HUES6 (cell line): ENCODE measurements around the gene PDE6G.

Source experiments
- H3K27ac ChIP-seq: 2 replicates; pipeline ENCODE4 v1.7.0; 2013; ENCODE audit warnings: low read depth, mild to moderate bottlenecking, low read length, inconsistent platforms
- H3K27me3 ChIP-seq: 2 replicates; pipeline ENCODE4 v1.6.1; 2013; ENCODE audit warnings: low read length; ENCODE audit not compliant: control insufficient read depth, insufficient read depth
- H3K36me3 ChIP-seq: 2 replicates; pipeline ENCODE4 v1.6.1; 2013; ENCODE audit warnings: low read length; ENCODE audit not compliant: control insufficient read depth, insufficient read depth
- H3K4me1 ChIP-seq: 2 replicates; pipeline ENCODE4 v1.6.1; 2013; ENCODE audit warnings: low read length; ENCODE audit not compliant: control insufficient read depth, insufficient read depth
- H3K4me3 ChIP-seq: 2 replicates; pipeline ENCODE4 v1.5.1; 2013; ENCODE audit warnings: low read depth, low read length
- H3K9ac ChIP-seq: one replicate; pipeline ENCODE4 v1.6.1; 2013; ENCODE audit warnings: mild to moderate bottlenecking, low read length
- H3K9me3 ChIP-seq: 2 replicates; pipeline ENCODE4 v1.6.1; 2013; ENCODE audit warnings: low read depth, low read length; ENCODE audit not compliant: control insufficient read depth, insufficient read depth

PDE6G gene

DNA sequence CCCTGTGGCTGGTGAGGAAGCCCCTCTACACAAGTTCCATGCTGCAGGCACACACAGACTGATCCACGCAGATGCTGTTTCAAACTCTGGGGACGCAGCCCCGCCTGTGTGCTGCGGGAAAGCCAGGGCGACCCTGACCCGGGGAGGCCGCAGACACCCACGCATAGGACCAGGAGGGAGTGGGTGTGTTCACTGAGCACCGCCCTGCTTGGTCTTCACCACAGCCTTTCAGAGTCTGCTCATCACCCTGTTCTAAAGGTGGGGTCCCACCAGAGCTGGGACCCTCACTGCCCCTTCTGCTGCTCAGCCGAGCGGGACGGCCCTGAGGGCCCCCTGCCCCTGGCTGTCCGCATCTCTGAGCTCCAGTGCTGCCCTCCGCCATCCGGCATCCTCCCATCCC is 11.8 kb downstream of the PDE6G start:
- Histone ChIP-seq H3K4me3 (no peak overlapping the region), H3K9ac (no peak overlapping the region), H3K27ac (no peak overlapping the region), H3K36me3 (0 out of 2 replicates have a peak, but pooled peaks cover 3% of the 10 kb centered on the region), H3K9me3 (no peaks in the 10 kb centered on the region), H3K4me1 (peaks cover 15% of the 10 kb centered on the region), H3K27me3 (peaks cover 24% of the 10 kb centered on the region)

DNA sequence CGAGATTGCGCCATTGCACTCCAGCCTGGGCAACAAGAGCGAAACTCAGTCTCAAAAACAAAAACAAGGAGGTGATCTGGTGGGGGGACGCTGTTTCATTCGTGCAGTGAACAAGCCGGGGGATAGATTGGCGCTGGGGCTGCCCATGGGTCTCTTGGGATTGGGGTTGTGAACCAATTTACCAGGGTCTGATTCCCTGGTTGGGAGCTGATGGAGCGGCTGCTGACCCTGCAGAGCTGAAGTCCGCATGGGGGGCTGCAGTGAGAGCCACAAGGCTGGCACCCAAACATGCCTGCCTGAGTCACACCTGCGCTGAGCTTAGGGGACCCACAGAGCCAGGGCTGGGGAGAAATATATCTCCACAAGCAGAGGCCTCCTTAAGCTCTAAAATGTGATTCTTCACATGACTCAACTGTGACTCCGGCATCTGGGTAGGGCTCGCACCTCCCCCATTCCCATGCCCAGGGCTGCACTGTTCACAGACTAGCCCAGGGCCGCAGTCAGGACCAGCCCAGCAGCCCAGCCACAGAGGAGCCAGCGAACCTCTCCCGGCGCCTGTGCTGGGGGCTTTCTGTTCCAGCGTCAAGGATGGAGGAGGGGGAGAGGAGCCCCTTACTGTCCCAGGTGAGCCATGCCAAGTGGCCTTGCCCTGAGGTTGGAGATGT is 14.4 kb downstream of the PDE6G start:
- Histone ChIP-seq H3K27ac (no peak overlapping the region), H3K4me3 (no peak overlapping the region), H3K4me1 (peaks cover under 1% of the 10 kb centered on the region; the same call in 1 of the 2 replicates), H3K27me3 (peaks cover 4% of the 10 kb centered on the region), H3K36me3 (0 out of 2 replicates have a peak, but pooled peaks cover 3% of the 10 kb centered on the region), H3K9me3 (no peaks in the 10 kb centered on the region), H3K9ac (no peak overlapping the region)

DNA sequence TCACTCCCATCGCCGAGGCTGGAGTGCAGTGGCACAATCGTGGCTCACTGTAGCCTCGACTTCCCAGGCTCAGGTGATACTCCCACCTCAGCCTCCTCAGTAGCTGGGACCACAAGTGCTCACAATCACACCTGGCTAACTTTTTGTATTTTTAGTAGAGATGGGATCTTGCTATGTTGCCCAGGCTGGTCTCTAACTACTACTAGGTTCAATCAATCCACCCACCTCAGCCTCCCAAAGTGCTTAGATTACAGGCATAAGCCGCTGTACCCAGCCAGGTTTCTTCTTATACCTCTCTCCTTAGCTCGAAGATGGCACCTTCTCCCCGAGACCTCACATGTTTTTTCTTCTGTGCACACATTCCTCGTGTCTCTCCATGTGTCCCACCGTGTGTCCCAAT is 16.3 kb downstream of the PDE6G start:
- Histone ChIP-seq H3K27ac (no peak overlapping the region), H3K4me3 (no peak overlapping the region), H3K36me3 (peaks cover 4% of the 10 kb centered on the region; the same call in 1 of the 2 replicates), H3K4me1 (peaks cover 4% of the 10 kb centered on the region; the same call in 1 of the 2 replicates), H3K9me3 (no peaks in the 10 kb centered on the region), H3K27me3 (no peaks in the 10 kb centered on the region), H3K9ac (no peak overlapping the region)

DNA sequence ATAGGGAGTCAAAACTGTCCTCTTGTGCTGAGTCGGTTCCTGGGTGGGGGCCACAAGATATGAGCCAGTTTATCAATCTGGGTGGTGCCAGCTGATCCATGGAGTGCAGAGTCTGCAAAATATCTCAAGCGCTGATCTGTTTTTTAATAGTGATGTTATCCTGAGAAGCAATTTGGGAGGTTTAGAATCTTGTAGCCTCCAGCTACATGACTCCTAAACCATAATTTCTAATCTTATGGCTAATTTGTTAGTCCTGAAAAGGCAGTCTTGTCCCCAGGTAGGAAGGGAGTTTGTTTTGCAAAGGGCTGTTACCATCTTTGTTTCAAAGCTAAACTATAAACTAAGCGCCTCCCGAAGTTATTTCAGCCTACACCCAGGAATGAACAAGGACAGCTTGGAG is 17.7 kb downstream of the PDE6G start:
- no peak overlapping the region for H3K9ac ChIP-seq
- no peaks in the 10 kb centered on the region for H3K27me3 ChIP-seq
- peaks cover 4% of the 10 kb centered on the region; the same call in 1 of the 2 replicates for H3K4me1 ChIP-seq
- H3K4me3 ChIP-seq: no peak overlapping the region
- H3K36me3 ChIP-seq: peaks cover 4% of the 10 kb centered on the region; the same call in 1 of the 2 replicates
- H3K27ac ChIP-seq: no peak overlapping the region
- H3K9me3 ChIP-seq: no peaks in the 10 kb centered on the region

DNA sequence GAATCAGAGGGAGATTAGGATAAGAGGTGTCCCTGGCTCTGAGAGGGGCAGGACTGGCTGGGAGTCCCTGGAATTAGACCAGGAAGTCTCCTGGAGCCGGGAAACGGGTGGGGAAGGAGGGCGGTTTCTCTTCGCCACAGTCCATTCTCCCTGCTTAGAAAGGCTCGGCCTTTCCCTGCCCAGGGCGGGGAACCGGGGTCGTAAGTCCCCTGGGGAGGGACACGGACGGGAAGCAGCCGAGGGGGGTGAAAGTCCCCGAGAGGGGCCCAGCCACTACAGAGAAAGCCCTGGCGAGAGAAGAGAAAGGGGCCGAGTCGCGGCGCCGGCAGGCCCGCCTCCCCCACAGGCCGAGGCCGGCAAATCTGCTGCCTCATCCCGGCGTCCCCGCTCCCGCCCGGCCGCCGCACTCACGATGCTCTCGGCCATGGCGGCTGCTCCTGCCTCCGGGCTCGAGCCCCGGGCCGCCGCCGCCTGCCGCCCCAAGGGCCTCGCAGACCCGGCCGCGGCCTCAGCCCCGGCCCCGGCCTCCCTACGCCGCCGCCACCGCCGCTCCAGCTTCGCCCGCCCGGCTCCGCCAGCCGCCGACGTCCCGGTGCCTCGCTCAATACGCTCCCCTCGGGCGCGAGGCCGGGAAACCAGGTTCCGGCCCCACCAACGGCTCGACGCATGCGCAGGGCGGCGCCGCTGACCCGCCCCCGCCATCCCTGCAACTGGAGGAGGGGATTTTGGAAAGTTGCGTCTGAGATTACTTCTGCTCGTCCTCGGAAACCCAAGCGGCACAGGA is 19.6 kb downstream of the PDE6G start, which contains the start of the genes NPLOC4 and TSPAN10:
TSS of gene NPLOC4 (minus strand) at position 608 of the 784 bp plus-strand sequence. CDS start at position 426, 182 bp downstream.
TSS of gene TSPAN10 (plus strand) at position 692 of the 784 bp plus-strand sequence. CDS start 5,217 bp downstream, outside the sequence.
- peak within 1 kb of the TSS; percentile 96 for H3K4me3 ChIP-seq
- H3K4me1 ChIP-seq: peaks cover 4% of the 10 kb centered on the region; the same call in 1 of the 2 replicates
- H3K9me3 ChIP-seq: no peaks in the 10 kb centered on the region
- H3K9ac ChIP-seq: peak within 1 kb of the TSS; percentile 91
- H3K27ac ChIP-seq: peak within 1 kb of the TSS; percentile 82; the same call in 1 of the 2 replicates
- H3K27me3 ChIP-seq: no peaks in the 10 kb centered on the region
- H3K36me3 ChIP-seq: peaks cover 10% of the 10 kb centered on the region

DNA sequence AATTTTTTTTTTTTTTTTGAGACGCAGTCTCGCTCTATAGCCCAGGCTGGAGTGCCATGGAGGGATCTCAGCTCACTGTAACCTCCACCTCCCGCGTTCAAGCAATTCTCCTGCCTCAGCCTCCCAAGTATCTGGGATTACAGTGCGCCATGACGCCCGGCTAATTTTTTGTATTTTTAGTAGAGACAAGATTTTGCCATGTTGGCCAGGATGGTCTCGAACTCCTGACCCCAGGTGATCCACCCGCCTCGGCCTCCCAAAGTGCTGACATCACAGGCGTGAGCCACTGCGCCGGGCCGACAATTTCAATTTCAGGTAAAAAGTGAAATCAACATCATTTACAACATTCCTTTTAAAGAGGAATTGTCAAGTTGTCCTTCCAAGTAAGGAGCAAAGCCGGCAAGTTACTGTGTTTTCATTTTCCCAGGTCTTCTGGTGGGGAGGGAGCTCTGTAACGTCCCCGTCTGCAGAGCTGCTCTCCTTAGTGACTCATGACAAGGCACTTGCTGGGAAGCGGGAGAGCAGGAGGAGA is 20.3 kb downstream of the PDE6G start:
- peak overlapping the region; percentile 96 for H3K4me3 ChIP-seq
- peaks cover 13% of the 10 kb centered on the region for H3K36me3 ChIP-seq
- H3K27me3 ChIP-seq: no peaks in the 10 kb centered on the region
- H3K9me3 ChIP-seq: no peaks in the 10 kb centered on the region
- peak overlapping the region; percentile 91 for H3K9ac ChIP-seq
- peaks cover 4% of the 10 kb centered on the region; the same call in 1 of the 2 replicates for H3K4me1 ChIP-seq
- H3K27ac ChIP-seq: peak overlapping the region; percentile 82; the same call in 1 of the 2 replicates

DNA sequence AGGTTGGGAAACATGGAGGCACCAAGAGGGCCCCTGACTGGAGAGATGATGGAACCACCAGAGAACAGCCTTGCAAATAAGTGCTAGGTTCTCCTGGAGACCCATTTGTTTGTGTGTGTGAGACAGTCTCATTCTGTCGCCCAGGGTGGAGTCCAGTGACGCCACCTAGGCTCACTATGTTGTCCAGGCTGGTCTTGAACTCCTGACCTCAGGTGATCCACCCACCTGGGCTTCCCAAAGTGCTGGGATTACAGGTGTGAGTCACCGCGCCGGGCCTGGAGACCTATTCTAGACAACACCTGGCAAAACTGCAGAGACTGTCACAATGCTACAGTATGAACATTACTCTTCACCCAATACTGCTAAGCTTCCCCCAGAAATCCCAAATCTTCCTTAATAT is 20.9 kb downstream of the PDE6G start:
- Histone ChIP-seq H3K27ac (no peak overlapping the region), H3K36me3 (peaks cover 13% of the 10 kb centered on the region), H3K9ac (no peak overlapping the region)

DNA sequence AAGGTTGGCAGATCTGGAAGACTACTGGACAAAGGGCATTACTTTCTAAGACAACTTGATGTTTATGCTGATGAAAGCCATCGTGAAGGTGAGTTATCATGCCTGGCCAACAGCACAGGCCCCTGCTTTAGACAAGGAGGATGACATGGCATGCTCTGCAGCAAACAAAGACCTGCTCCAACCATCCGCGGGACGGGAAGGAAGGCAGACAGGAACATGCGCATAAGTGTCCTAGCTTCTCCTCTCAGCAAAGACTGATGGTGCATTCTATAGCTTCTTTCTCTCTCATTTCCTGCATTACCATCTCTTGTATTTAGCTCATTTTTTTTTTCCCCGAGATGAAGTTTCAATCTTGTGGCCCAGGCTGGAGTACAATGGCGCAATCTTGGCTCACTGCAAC is 24.9 kb downstream of the PDE6G start:
- H3K27ac ChIP-seq: no peak overlapping the region
- peaks cover 4% of the 10 kb centered on the region; the same call in 1 of the 2 replicates for H3K4me1 ChIP-seq
- peaks cover 47% of the 10 kb centered on the region for H3K36me3 ChIP-seq
- no peaks in the 10 kb centered on the region for H3K9me3 ChIP-seq
- no peaks in the 10 kb centered on the region for H3K27me3 ChIP-seq
- no peak overlapping the region for H3K9ac ChIP-seq
- no peak overlapping the region for H3K4me3 ChIP-seq

More for the DNA sequence above, 20.9 kb downstream of the PDE6G start:
- Histone ChIP-seq H3K4me1 (peaks cover 4% of the 10 kb centered on the region; the same call in 1 of the 2 replicates), H3K9me3 (no peaks in the 10 kb centered on the region), H3K27me3 (no peaks in the 10 kb centered on the region), H3K4me3 (peak overlapping the region; percentile 96)

DNA sequence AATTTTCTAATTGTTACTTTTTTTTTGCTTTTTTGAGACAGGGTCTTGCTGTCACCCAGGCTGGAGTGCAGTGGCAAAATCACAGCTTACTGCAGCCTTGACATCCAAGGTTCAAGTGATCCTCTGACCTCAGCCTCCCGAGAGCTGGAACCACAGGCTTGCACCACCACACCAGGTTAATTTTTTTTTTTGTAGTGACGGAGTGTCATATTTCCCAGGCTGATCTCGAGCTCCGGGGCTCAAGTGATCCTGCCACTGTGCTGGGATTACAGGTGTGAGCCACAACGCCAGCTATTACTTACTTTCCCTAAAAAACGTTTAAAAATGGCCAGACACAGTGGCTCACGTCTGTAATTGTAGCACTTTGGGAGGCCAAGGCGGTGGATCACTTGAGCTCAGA is 26.1 kb downstream of the PDE6G start:
- H3K4me3 ChIP-seq: no peak overlapping the region
- peaks cover 55% of the 10 kb centered on the region for H3K36me3 ChIP-seq
- no peak overlapping the region for H3K9ac ChIP-seq
- no peaks in the 10 kb centered on the region for H3K4me1 ChIP-seq
- no peaks in the 10 kb centered on the region for H3K27me3 ChIP-seq
- H3K27ac ChIP-seq: no peak overlapping the region
- H3K9me3 ChIP-seq: no peaks in the 10 kb centered on the region

DNA sequence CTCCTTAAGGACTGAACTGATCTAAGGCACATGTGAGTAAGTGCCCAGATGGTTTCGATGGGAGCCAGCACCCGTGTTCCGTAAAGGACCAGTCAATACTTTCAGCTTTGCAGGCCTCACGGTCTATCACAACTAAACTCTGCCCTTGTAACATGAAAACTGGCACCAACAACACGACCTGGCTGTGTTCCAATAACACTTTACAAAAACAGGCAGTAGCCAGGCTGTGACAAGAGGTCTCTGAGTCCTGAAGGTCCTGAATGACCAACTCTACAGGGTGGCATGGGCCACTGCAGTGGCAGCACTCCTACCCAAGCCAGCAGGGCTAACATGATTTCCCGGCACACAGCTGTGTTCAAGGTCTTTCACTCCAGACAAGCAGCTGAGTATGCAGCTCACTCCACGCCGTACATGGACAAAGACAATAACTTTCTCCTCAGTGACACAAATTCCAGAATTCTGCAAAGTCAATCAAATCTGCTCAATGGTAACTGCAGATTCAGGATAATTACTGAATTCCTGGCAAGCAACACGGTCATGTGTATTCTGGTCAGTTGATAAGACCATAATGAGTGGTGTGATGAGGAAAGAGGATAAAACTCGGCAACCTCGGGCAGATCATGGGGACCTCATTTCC is 34.7 kb downstream of the PDE6G start:
- peaks cover 78% of the 10 kb centered on the region for H3K36me3 ChIP-seq

More for the DNA sequence above, 34.7 kb downstream of the PDE6G start:
- no peak overlapping the region for H3K4me3 ChIP-seq
- no peaks in the 10 kb centered on the region for H3K27me3 ChIP-seq
- H3K27ac ChIP-seq: no peak overlapping the region
- H3K4me1 ChIP-seq: no peaks in the 10 kb centered on the region
- no peaks in the 10 kb centered on the region for H3K9me3 ChIP-seq
- H3K9ac ChIP-seq: no peak overlapping the region
